ENCODE measurements around the gene ALKBH3.

The ALKBH3 gene

DNA sequence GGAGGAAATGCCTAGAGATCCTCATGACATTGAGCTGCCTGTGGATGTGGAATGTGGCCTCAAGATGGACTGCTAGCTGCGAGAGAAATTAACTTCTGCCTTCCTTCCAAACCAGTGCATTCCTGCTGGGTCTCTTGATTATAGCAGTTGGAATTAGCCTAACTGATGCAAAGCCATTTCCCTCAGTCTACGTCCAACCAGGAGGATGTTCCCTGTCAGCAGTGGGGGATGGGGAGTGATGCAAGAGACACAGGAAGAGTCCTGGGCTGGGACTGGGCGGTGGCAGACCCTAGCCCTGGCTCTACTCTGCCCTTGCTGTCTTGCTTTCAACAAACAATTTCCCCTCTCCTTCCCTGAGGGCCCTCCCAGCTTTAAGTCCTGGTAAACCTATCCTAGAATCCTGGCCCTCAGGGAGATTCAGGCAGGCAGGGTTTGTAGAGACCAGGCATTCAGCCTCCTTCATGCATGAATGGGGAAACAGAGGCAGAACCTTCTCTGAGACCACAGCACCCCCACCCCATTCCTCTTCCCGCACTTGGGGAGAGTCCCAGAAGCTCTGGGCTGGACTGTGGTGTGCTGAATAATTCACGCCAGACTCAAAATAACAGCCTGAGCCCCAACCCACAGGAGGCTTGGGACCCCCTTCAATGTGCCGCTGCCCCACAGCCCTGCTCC, 78.8 kb downstream of the ALKBH3 start:
- DNase-seq (ENCODE audit: low read depth in 2 of 3, low spot score in 2 of 3), result no peak

DNA sequence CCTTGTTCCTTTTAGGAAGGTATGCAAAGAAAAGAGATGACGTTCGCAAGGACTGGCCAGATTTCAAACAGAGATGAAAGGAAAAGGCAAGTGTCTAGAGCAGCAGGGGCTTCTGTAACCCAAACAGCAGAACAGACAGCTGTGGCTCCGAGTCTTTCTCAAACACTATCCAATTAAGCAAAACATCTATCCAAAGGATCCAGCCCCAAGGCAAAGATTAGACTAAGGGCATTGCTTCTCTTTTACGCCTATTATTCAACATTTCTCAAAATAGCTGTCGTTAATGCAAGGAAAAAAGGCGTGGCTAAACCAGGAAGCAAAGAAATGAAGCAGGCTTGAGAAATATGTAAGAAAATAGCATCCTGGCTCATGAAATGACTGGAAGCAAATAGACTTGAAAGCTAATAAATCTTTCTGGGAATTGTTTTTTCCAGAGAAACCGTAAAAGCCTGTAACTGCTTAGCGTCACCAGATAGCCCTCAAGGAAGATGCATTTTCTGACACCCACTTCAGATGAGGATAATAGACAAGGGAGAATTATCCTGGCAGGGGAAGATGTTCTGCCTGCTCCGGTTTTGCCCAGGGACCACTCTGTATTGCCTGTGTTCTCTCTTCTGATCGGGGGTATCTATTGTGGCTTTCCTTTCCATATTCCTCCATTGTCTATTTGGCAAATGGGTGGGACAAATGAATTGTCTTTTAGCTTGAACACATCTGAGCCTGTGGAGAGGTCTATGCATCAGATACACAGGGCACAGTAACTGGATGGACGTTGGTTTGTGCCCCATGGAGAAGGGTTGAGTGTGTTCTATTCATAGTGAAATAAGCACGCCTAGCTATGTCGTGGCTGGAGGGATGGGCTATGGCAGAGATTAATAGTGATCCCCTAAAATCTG, 82.0 kb downstream of the ALKBH3 start:
- DNase-seq (ENCODE audit: low read depth in 2 of 3, low spot score in 2 of 3), result no peak

DNA sequence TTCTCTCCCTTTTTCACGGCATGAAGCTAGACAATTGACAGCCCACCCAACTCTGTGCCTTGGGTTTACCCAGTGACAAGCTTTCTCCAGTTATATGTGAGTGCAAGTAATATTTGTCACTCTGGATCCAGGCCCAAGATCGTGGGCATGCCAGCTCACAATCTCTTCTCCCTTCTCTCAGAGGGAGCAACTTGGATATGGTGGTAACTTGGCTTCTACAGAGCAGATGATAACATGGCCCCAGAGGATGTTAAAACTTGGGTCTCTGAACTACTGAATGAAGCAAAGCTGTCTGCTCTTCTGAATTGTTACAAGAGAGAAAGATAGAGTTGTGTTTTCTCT, 82.6 kb downstream of the ALKBH3 start:
- DNase-seq (ENCODE audit: low read depth in 2 of 3, low spot score in 2 of 3), result no peak

DNA sequence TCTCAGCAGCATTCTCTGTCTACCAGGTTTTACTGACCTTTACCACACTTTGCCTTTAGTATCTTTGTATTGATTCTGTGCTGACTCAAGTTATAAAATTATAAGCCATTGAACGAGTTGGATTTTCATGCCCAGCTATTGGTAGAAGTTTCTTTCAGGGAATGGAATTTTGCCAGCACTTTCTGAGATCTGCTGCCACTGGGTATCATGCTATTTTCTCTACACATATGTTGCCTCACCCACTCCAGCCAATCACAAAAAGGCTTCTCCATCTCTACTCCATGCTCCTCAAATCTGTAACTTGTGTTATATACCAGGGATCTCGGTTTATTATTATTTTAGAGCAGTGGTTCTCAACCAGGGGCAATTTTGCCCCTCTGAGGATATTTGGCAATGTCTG, 87.0 kb downstream of the ALKBH3 start:
- no peak for DNase-seq (ENCODE audit: low read depth in 2 of 3, low spot score in 2 of 3)

DNA sequence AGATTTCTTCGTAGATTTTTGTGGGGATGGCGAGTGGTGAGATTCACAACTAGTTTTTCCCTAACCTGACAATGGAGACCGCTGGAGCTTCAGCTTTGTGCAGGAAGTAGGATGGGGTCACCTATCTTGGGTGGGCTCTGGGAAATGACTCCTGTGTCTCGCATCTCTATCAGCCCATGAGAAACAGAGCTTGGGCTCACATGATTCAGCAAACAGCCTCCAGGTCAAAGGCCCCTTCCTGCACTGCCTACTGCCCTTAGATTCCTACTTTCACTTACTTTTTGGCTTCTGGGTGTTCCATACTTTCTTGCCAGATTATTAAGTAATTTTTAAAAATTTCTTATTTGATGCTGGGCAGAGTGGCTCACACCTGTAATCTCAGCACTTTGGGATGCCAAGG, 88.1 kb downstream of the ALKBH3 start:
- no peak for DNase-seq (ENCODE audit: low read depth in 2 of 3, low spot score in 2 of 3)

DNA sequence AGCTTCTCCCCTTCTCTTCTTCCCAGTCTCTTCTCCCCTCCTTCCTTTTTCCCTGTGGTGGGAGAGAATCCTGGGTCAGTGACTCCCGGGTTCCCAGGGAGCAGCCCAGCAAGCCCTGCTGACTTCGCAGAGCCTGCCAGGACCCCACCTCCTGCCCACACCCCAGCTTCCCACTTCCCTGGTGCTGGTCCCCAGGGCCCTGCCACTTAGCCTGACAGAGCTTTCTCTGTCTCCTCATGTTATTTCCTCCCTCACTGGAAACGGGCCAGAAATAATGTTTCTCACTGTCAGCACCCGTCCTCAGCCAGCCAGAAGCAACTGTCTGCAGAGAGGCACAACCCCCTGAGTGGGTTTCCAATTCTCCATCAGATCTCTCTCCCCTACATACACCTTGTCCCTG, 88.9 kb downstream of the ALKBH3 start:
- no peak for DNase-seq (ENCODE audit: low read depth in 2 of 3, low spot score in 2 of 3)

Measured in activated CD8-positive, alpha-beta memory T cell treated with anti-CD3 and anti-CD28 coated beads for 48 hours (primary cell).